ENCODE data around the gene HAPLN3. TPM values are rescaled to one million over a fixed set of nuclear protein-coding genes. Genes with fewer than 3 reads are reported as not detected.

Gene HAPLN3
- total RNA-seq, 1 experiment from 2014 or later = 42.4 TPM

DNA sequence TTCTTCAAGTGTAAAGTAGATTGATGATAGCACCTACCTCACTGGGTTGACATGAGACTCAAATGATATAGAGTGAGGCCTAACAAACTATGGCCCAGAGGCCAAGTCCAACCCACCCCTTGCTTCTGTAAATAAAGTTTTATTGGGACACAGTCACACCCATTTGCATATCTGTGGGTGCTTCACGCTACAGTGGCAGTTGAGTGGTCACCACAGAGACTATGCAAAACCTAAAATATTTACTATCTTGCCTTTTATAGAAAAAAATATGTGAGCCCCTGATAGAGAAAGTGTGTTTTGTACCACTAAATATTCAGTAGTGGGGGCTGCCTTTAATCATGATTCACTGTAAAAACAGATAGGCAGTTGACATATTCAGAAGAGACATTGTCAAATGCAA lies 54.1 kb downstream of the HAPLN3 start:
- no peaks in the 10 kb centered on the region for H3K79me2 ChIP-seq (ENCODE audit: insufficient read depth, low read length)
- no peak overlapping the region for H3K4me3 Mint-ChIP-seq
- H2BK120ac ChIP-seq (ENCODE audit: low read depth, low read length, poor library complexity, severe bottlenecking) = no peak overlapping the region
- no peak overlapping the region for H3K56ac ChIP-seq (ENCODE audit: insufficient read length, low read depth, low read length)
- no peak overlapping the region for H3K14ac ChIP-seq (ENCODE audit: insufficient read depth, low read length)
- H3K27me3 ChIP-seq (ENCODE audit: insufficient read depth, low read length) = no peaks in the 10 kb centered on the region
- TF ChIP-seq, protein P1, sequence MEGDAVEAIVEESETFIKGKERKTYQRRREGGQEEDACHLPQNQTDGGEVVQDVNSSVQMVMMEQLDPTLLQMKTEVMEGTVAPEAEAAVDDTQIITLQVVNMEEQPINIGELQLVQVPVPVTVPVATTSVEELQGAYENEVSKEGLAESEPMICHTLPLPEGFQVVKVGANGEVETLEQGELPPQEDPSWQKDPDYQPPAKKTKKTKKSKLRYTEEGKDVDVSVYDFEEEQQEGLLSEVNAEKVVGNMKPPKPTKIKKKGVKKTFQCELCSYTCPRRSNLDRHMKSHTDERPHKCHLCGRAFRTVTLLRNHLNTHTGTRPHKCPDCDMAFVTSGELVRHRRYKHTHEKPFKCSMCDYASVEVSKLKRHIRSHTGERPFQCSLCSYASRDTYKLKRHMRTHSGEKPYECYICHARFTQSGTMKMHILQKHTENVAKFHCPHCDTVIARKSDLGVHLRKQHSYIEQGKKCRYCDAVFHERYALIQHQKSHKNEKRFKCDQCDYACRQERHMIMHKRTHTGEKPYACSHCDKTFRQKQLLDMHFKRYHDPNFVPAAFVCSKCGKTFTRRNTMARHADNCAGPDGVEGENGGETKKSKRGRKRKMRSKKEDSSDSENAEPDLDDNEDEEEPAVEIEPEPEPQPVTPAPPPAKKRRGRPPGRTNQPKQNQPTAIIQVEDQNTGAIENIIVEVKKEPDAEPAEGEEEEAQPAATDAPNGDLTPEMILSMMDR (conservative IDR thresholded peaks at IDR 0.05) = no peak
- H2AK5ac ChIP-seq (ENCODE audit: insufficient read length, low read length) = no peak overlapping the region
- no peak overlapping the region for H3T11ph ChIP-seq (ENCODE audit: low read length)
- no peak overlapping the region for H3K4me2 ChIP-seq (ENCODE audit: insufficient read depth, insufficient read length, low read length)
- peaks cover 0 to 6% of the 10 kb centered on the region in 2 experiments; a peak in 2 of 4 replicates for H3K4me1 Mint-ChIP-seq
- H3K18ac ChIP-seq (ENCODE audit: insufficient read length, low read depth, low read length) = no peak overlapping the region
- H2BK5ac ChIP-seq (ENCODE audit: insufficient read length, low read length) = no peak overlapping the region
- H2BK20ac ChIP-seq (ENCODE audit: low read depth, low read length, poor library complexity, severe bottlenecking) = no peak overlapping the region
- no peak overlapping the region for H3K23ac ChIP-seq (ENCODE audit: insufficient read length, low read depth, low read length)
- H3K4ac ChIP-seq (ENCODE audit: low read depth, low read length) = no peak overlapping the region
- no peaks in the 10 kb centered on the region for H4K20me1 ChIP-seq (ENCODE audit: control insufficient read depth, insufficient read depth, insufficient read length)
- H3K27ac Mint-ChIP-seq = no peak overlapping the region
- peaks cover 2% of the 10 kb centered on the region for H3K27me3 Mint-ChIP-seq (ENCODE audit: low read depth)
- no peak overlapping the region for H2BK12ac ChIP-seq (ENCODE audit: insufficient read length, low read depth, low read length)
- no peak overlapping the region for H4K5ac ChIP-seq (ENCODE audit: insufficient read length, low read depth, low read length)
- DNase-seq = no peak
- H3K36me3 Mint-ChIP-seq (ENCODE audit: insufficient read depth in 1 of 3, low read depth in 3 of 3) = no peaks in the 10 kb centered on the region
- H3K79me1 ChIP-seq (ENCODE audit: insufficient read depth, low read depth, low read length, poor library complexity, severe bottlenecking) = no peaks in the 10 kb centered on the region
- WGBS (ENCODE audit: extremely low coverage, insufficient read length, low lambda C conversion rate) = no CpG with 5 or more reads among the region's 1 CpG
- H3K9me3 ChIP-seq (ENCODE audit: control insufficient read depth, low read depth, low read length) = no peaks in the 10 kb centered on the region
- H4K8ac ChIP-seq (replicated peaks; ENCODE audit: insufficient read length, low read depth, low read length) = no peak overlapping the region
- H4K91ac ChIP-seq (ENCODE audit: insufficient read length, low read depth, low read length) = no peak overlapping the region
- no peak overlapping the region for H2BK15ac ChIP-seq (ENCODE audit: low read depth, low read length)
- H3K9me3 Mint-ChIP-seq = no peaks in the 10 kb centered on the region
- no peak overlapping the region for H3K27ac ChIP-seq (ENCODE audit: insufficient read length, low read depth, low read length)
- peaks cover 3% of the 10 kb centered on the region for H3K23me2 ChIP-seq (ENCODE audit: insufficient read length, low read depth, low read length, poor library complexity, severe bottlenecking)
- H2AFZ ChIP-seq (ENCODE audit: low read length) = no peak overlapping the region
- H3K9ac ChIP-seq (ENCODE audit: extremely low read depth, insufficient read length, low read length) = no peak overlapping the region
- H3K4me1 ChIP-seq (ENCODE audit: insufficient read depth, low read length) = no peaks in the 10 kb centered on the region
